SKM-1 treated with dmso at 0.1 percent for 144 hours (cell line): Measurements from ENCODE around the gene APOL2.
"Not testable (repeated sequence)": the region's sequence is repeated elsewhere in the genome, so short reads cannot be mapped to it uniquely, and the experiment has no call there.

Experiments used
- DNase-seq: peaks from one replicate; lab custom pipeline; 2025; ENCODE audit not compliant: unreplicated experiment; lab: John Stamatoyannopoulos, UW

Gene APOL2

GRCh38 chr22:36263216-36263673, 23.9 kb upstream of the APOL2 start:
- peak; percentile 56 for DNase-seq

- DNase-seq: not testable (repeated sequence)
Measured at GRCh38 chr22:36262307-36262706, 23.0 kb upstream of the APOL2 start.

GRCh38 chr22:36261675-36262074, 22.3 kb upstream of the APOL2 start:
- DNase-seq: not testable (repeated sequence)

GRCh38 chr22:36259615-36260300, 20.4 kb upstream of the APOL2 start:
- DNase-seq: no peak

GRCh38 chr22:36258701-36259614, 19.6 kb upstream of the APOL2 start:
- peak; percentile 22 for DNase-seq

GRCh38 chr22:36257948-36258670, 18.8 kb upstream of the APOL2 start:
- no peak for DNase-seq

GRCh38 chr22:36257308-36257707, 18.0 kb upstream of the APOL2 start:
- no peak for DNase-seq

GRCh38 chr22:36256478-36256877, 17.2 kb upstream of the APOL2 start:
- no peak for DNase-seq

GRCh38 chr22:36255572-36255971, 16.2 kb upstream of the APOL2 start:
- not testable (repeated sequence) for DNase-seq

- DNase-seq: no peak
Measured at GRCh38 chr22:36253523-36254490, 14.5 kb upstream of the APOL2 start.

- no peak for DNase-seq
Measured at GRCh38 chr22:36252754-36253522, 13.6 kb upstream of the APOL2 start, which contains the start of gene APOL1. Gene APOL1 (plus strand): TSS chr22:36253133. CDS start chr22:36254956, 1,823 bp downstream.

- not testable (repeated sequence) for DNase-seq
Measured at GRCh38 chr22:36251979-36252608, 12.8 kb upstream of the APOL2 start.

GRCh38 chr22:36250292-36250960, 11.1 kb upstream of the APOL2 start:
- DNase-seq: not testable (repeated sequence)

- DNase-seq: no peak
Measured at GRCh38 chr22:36249160-36249559, 9.8 kb upstream of the APOL2 start.

- no peak for DNase-seq
Measured at GRCh38 chr22:36247955-36248354, 8.6 kb upstream of the APOL2 start.

- DNase-seq: no peak
Measured at GRCh38 chr22:36246718-36247117, 7.4 kb upstream of the APOL2 start.

GRCh38 chr22:36245805-36246356, 6.6 kb upstream of the APOL2 start:
- no peak for DNase-seq
